ENCODE measurements around the gene PTGIS.

Gene PTGIS

GRCh38 chr20:49595811-49596561 is 28.0 kb upstream of the PTGIS start:
- DNase-seq, result no peak

- no peak for DNase-seq
These were observed 27.4 kb upstream of the PTGIS start for GRCh38 chr20:49595346-49595745.

- DNase-seq, result no peak
These were observed 27.0 kb upstream of the PTGIS start for GRCh38 chr20:49594931-49595315.

DNA sequence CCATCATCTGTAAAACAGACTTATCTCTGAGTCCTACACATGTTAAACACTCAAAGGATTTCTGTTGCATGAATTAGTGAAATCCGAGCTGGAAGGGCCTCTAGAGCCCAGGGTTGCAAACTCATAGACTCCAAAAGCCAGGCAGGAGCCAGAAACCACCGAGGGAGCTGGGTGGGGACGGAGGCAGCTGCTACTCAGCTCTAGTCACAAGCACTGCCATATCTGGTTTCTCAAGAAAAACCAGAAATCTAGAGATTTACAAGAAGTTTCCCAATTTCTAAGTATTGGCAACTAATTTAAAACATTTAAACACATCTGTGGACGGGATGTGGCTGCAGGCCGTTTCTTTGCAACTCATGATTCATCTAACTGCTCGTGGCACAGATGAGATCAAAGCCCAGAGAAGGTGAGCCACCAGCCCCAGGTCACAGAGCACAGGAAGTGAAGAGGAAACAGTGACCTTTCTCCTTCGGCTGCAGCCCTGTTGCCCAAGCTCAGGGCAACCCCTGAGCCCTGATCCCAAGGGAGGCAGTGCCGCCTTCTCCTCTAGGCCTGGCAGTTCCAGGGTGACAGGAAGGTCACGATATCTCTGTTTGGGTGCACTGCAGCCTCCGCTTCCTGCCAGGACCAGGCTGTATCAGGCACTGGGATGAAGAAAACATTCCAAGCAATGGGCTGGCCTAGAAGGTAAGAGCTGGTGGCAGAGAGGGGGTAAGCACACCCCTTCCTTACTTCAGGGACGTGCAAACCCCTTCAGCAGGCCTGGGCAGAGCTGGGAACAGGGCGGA is 26.4 kb upstream of the PTGIS start:
- peak; percentile 54 for DNase-seq

DNA sequence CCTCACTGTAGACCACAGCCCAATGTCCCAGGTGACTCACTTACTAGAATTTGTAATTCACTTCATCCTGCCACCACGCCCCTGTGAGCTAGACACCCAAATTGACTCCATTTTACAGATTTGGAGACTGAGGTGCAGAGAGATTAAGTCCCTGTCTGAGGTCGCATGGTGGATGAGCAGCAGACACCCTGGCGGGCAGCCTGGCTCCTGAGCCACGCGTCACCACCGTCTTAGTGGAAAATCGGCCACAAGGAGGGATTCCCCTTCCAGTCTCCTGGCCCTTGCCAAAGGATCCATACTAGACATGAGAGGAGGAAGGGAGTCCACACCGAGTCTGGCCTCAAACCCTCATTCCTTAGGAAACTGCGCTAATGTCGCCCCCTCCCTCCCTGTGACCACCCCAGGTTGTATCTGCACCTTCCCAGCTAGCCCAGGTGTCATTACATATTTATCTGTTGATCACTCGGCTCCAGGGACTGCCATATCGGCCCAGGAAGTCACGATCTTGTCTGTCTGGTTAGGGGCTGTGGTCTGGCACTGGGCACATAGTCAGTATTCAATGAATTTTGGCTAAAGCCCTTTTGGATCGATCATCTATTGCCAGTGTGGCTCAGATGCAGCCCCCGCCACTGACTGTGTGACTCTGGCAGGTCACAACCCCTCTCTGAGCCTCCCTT is 25.7 kb upstream of the PTGIS start:
- DNase-seq, result no peak

- no peak for DNase-seq
These were observed 24.2 kb upstream of the PTGIS start for GRCh38 chr20:49592120-49592519.

- DNase-seq, result no peak
These were observed 23.4 kb upstream of the PTGIS start for GRCh38 chr20:49591217-49591865.

- DNase-seq, result no peak
These were observed 22.5 kb upstream of the PTGIS start for GRCh38 chr20:49590163-49591017.

DNA sequence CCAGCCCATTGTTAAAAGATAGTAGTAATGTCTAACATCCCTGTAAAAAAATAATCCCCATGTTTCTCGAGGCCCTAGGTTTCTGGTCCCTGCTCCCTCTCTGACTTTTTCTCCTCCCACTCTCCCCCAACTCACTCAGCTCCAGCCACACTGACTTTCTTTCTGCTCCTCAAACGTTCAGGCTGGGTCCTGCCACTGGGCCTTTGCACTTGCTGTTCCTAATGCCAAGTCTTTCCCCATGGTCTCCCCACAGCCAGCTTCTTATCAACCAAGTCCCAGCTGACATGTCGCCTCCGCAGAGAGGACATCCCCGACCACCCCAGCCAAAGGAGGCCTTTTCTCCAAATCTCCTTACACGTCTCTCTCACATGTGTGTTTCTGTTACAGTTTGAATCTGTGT is 21.8 kb upstream of the PTGIS start:
- DNase-seq, result no peak

DNA sequence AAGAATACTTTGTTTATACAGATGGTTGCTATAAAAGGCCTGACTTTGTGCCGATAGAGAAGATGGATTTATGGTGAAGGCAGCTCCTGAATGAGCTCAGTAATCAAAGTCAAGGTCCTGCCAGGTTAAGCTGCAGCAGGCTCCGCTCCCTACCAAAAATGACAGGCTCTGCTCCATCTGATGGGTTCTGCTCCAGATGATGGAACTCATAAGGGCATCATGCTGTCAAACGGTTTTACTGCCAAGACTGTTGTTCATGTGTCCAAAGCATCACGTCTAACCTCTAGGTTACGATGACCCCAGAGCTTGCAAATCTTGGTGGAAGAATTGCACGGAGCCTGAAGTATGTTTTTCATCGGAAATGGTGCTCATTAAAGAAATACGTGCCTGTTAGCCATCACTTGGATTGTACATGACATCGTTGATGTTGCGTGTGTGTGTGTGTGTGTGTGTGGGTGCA is 19.2 kb upstream of the PTGIS start:
- peak; percentile 35 for DNase-seq

DNA sequence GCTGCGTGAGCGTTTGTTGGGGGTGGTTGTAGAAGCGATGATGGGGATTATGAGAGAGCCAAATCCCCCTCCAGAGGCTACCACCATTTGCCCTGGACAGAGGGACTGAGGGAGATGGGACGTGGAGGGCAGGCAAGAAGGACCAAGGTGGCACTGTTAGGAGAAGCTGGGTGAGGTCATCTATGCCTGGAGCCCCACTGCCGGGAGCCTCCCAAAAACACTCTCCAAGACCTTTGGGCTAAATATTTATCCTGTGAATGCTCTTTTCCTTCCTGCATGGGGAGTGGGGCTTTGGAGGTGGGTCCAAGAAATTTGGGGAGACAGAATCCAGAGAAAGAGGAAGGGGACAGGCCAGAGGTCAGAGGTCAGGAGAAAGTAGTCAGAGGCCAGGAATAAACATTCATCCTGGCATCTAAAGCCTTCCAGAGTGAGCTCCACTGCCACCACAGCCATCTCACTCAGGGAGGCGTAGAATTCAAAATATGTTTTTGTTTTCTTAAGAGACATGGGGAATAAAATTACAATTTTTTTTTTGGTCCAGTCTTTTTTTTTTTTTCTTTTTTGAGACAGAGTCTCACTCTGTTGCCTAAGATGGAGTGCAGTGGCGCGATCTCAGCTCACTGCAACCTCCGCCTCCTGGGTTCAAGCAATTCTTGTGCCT is 17.8 kb upstream of the PTGIS start:
- no peak for DNase-seq

- DNase-seq, result no peak
These were observed 16.8 kb upstream of the PTGIS start for GRCh38 chr20:49584418-49585382.

DNA sequence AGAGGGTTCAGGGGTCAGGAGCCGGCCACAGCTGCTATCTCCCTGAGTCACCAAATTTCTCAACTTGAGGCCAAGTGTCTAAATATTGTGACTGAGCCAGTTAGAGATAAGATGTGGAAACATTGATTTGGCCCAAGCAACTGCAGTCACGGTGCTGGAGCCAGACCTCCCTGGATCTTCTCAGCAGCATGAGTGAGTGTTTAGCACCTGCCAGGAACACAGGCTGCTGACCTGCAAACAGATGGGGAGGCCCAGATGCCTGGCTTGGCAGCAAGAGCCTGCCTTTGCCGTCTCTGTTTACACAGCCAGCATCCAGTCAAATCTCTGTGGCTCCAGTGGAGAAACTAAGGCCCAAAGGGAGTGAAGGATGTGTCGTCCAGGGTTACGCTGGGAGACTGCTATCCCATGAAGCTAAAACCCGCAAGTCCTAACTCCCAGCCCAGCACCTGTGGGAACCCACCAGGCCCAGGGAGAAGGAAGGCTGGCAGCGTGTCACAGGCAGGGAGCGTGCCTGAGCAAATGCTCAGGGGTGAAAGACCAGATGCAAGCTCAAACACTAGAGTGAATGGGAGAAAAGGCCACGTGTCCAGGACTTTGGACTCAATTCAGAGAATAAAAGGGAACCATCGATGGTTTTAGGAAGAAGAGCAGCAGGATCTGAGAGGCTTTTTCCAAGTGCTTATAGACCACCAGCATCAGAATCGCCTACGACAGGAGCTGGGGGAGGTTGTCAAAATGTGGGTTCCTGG is 15.9 kb upstream of the PTGIS start:
- DNase-seq, result peak; percentile 46

DNA sequence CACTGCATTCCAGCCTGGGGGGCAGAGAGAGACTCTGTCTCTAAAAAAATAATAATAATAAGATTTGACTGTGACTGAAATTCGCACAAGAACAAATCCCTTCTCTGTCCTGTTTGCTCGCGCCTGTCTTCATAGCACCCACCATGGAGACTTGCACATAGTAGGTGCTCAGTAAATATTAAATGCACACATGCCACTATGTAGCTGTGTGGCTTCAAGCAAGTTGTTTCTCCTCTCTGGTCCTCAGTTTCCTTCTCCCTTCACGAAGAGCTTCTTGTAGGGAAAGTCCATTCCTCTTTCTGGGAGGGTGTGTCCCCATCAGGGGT is 15.4 kb upstream of the PTGIS start:
- DNase-seq, result no peak

DNA sequence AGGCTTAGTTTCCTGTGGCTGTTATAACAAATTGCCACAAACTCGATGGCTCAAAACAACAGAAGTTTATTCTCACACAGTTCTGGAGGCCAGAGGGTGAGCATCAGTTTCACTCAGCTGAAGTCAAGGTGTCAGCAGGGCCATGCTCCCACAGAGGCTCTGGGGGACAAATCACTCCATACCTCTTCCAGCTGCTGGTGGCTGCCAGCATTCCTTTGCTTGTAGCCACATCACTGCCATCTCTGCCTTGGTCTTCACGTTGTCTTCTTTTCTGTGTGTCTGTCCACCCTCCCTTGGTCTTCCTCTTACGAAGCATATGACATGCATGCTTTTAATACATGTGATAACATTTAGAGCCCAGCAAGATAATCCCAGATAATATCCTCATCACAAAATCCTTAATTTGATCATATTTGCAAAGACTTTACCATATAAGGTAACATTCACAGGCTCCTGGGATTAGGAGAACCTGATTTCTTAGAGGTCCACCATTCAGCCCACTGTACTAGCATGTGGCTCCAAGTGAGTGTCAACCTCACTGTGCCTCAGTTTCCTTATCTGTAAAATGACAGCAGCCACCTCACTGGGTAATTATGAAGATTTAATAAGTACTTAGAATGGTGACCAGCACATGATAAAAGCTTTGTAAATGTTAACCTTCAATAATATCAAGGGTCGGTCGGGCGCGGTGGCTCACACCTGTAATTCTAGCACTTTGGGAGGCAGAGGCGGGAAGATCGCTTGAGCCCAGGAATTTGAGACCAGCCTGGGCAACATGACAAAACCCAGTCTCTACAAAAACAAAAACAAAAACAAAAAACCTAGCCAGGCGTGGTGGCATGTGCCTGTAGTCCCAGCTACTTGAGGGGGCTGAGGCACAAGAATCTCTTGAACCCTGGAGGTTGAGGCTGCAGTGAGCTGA is 14.7 kb upstream of the PTGIS start:
- DNase-seq, result no peak

GRCh38 chr20:49581482-49581881 is 13.5 kb upstream of the PTGIS start:
- no peak for DNase-seq

GRCh38 chr20:49580813-49581174 is 12.9 kb upstream of the PTGIS start:
- DNase-seq, result no peak

Measured in eye (tissue), 1 donor.